GM19351 (cell line): ENCODE data around the gene MTHFR.

Source experiments
- ATAC-seq: cut with Tn5 transposase; IDR thresholded peaks from one replicate; pipeline ENCODE4 v1.9.1; 2021; ENCODE audit warnings: mild to moderate bottlenecking, moderate library complexity; ENCODE audit not compliant: unreplicated experiment

Gene MTHFR

GRCh38 chr1:11783556-11783955 is 22.2 kb downstream of the MTHFR start:
- ATAC-seq = no peak

GRCh38 chr1:11782127-11782708 is 23.5 kb downstream of the MTHFR start:
- ATAC-seq = no peak

GRCh38 chr1:11781297-11781696 is 24.5 kb downstream of the MTHFR start:
- ATAC-seq = no peak

- ATAC-seq = no peak
These were observed 25.2 kb downstream of the MTHFR start for GRCh38 chr1:11780380-11781147.

- ATAC-seq = no peak
These were observed 25.9 kb downstream of the MTHFR start for GRCh38 chr1:11779715-11780379.

GRCh38 chr1:11778844-11779623 is 26.7 kb downstream of the MTHFR start:
- no peak for ATAC-seq

GRCh38 chr1:11778336-11778735 is 27.4 kb downstream of the MTHFR start:
- no peak for ATAC-seq

- no peak for ATAC-seq
These were observed 28.0 kb downstream of the MTHFR start for GRCh38 chr1:11777658-11778322.

- ATAC-seq = no peak
These were observed 31.0 kb downstream of the MTHFR start for GRCh38 chr1:11774753-11775152.

- ATAC-seq = no peak
These were observed 33.3 kb downstream of the MTHFR start for GRCh38 chr1:11772458-11772857.

GRCh38 chr1:11771481-11772043 is 34.2 kb downstream of the MTHFR start:
- no peak for ATAC-seq

GRCh38 chr1:11770011-11770410 is 35.8 kb downstream of the MTHFR start:
- no peak for ATAC-seq

GRCh38 chr1:11769274-11769673 is 36.5 kb downstream of the MTHFR start:
- ATAC-seq = no peak

GRCh38 chr1:11768821-11769220 is 36.9 kb downstream of the MTHFR start:
- ATAC-seq = no peak

- ATAC-seq = no peak
These were observed 37.7 kb downstream of the MTHFR start for GRCh38 chr1:11767922-11768704.

GRCh38 chr1:11766429-11766776 is 39.4 kb downstream of the MTHFR start:
- no peak for ATAC-seq

- ATAC-seq = no peak
These were observed 39.9 kb downstream of the MTHFR start for GRCh38 chr1:11765661-11766428.

GRCh38 chr1:11764519-11764918 is 41.2 kb downstream of the MTHFR start:
- no peak for ATAC-seq

GRCh38 chr1:11764115-11764514 is 41.6 kb downstream of the MTHFR start:
- ATAC-seq = no peak
